Right hindlimb (tissue), 1 donor: Measurements from ENCODE around the gene FFAR2.

ENCODE experiments used
- DNase-seq: peaks from one replicate; pipeline ENCODE4 v3.0.0-alpha.2; 2018

The FFAR2 gene

GRCh38 chr19:35491836-35492360 is 43.8 kb downstream of the FFAR2 start:
- DNase-seq = no peak

DNA sequence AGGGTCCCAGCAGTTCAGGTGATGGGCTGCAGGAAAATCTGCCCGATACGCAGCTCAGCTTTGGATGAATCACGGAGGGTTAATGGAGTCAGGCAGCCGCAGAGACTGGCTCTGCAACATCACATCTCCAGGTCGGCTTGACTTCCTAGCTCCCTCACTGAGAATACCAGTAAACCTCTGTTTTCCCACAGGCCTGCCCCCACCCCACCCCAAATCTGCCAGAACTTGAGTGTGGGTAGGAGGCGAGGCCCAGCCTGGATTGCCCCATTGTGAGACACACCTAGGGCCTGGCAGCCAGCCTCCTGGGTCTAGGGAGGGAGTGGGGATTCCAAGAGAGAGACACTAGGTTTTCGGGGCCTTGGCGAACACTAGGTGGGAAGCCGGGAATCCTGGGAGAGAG is 45.9 kb downstream of the FFAR2 start:
- no peak for DNase-seq

GRCh38 chr19:35495107-35496064 is 47.3 kb downstream of the FFAR2 start:
- DNase-seq = peak; percentile 59

DNA sequence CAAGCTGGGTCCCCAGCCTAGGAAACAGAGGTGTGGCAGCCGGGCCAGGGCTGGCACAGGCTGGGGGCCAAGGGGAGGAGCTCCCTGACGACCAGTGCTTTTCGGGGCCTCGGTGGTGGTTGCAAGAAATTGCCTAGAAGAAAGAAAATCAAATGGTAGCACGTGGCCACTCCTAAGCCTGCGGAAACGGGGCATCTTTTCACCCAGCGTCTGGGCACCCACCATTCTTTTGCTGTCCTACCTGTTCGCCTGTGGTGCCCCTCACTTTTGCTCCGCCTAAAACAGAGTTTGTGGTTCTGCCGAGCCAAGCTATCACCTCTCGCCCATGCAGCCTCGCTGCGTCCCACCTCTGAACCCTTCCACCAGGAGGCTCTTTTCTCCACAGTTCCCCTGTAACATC is 49.3 kb downstream of the FFAR2 start:
- no peak for DNase-seq

- no peak for DNase-seq
These were observed 50.2 kb downstream of the FFAR2 start for GRCh38 chr19:35498220-35498619.

GRCh38 chr19:35498984-35499527 is 51.0 kb downstream of the FFAR2 start:
- DNase-seq = no peak

GRCh38 chr19:35500611-35501010 is 52.6 kb downstream of the FFAR2 start:
- DNase-seq = no peak
